ENCODE measurements around the gene RECQL5.

- no peak for TF ChIP-seq CTCF (IDR thresholded peaks at IDR 0.05)
- TF ChIP-seq JUNB (IDR thresholded peaks at IDR 0.05): no peak
- no peak for TF ChIP-seq JUN (IDR thresholded peaks at IDR 0.05)
These were observed 23.9 kb downstream of the RECQL5 start for GRCh38 chr17:75642784-75643642.

All from A549 (cell line).